Stomach (tissue), 4 donors: Measurements from ENCODE around the gene BIN1.

Experiments used
- EP300 ChIP-seq: sonication (generic); formaldehyde crosslinking; IDR thresholded peaks from one replicate; pipeline ENCODE4 v1.6.1; 2017; ENCODE audit warnings: antibody characterized with exemption
- POLR2A ChIP-seq, 4 donors: fragments of 450-650 bp; IDR thresholded peaks; one replicate each; pipeline ENCODE4 v1.6.1; 2016; ENCODE audit warnings: antibody characterized with exemption in 4 of 4, control low read depth in 2 of 4, mild to moderate bottlenecking in 1 of 4, moderate library complexity in 1 of 4
- POLR2AphosphoS5 ChIP-seq, 3 donors: sonication (generic); formaldehyde crosslinking; IDR thresholded peaks; one replicate each; pipeline ENCODE4 v1.6.1; 2016; ENCODE audit warnings: antibody characterized with exemption in 3 of 3
- TF ChIP-seq, protein P1 (sequence below), 7 experiments: fragments of 450-650 bp in 4 of 7; fragments of 200-600 bp in 3 of 7; sonication (generic) in 3 of 7; IDR thresholded peaks; one replicate each; pipeline ENCODE4 v1.5.1; 2016 to 2019; ENCODE audit warnings: antibody characterized with exemption in 7 of 7, control low read depth in 2 of 7, mild to moderate bottlenecking in 1 of 7

DNA sequence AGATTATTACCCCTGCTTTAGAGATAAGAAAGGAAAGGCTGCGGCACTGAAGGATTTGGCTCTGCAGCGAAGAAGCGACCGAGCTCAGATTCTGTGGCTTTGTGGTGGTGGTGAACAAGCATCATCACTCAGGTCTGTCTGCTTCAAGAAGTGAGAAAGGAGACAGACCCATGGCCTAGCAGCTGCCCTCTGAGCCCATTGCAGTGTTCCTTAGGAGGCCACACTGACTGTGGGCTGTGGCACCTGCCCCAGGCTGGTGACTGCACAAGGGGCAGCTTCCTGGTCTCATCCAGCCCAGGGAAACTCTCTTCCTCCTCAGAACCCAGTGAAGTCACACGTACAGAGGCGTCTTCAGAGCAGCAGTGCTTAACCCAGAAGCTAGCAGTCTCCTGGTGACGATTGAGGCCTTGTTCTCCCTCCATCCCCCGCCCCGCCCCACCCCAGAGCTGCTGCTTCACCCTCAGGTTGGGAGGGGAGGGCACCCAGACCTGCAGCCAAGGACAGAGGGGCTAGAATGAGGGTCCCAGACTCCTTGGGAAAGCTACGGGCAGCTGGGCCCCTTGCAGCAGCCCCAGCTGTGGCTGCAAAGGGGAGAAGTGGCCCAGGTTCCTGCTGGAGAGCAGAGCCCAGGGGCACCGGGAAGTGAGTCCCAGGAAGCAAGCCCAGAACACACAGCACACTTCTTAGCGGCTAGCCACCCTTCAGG lies 22.2 kb downstream of the BIN1 start:
- TF ChIP-seq, protein P1, sequence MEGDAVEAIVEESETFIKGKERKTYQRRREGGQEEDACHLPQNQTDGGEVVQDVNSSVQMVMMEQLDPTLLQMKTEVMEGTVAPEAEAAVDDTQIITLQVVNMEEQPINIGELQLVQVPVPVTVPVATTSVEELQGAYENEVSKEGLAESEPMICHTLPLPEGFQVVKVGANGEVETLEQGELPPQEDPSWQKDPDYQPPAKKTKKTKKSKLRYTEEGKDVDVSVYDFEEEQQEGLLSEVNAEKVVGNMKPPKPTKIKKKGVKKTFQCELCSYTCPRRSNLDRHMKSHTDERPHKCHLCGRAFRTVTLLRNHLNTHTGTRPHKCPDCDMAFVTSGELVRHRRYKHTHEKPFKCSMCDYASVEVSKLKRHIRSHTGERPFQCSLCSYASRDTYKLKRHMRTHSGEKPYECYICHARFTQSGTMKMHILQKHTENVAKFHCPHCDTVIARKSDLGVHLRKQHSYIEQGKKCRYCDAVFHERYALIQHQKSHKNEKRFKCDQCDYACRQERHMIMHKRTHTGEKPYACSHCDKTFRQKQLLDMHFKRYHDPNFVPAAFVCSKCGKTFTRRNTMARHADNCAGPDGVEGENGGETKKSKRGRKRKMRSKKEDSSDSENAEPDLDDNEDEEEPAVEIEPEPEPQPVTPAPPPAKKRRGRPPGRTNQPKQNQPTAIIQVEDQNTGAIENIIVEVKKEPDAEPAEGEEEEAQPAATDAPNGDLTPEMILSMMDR (IDR thresholded peaks at IDR 0.05) = no peak
- TF ChIP-seq POLR2AphosphoS5 (IDR thresholded peaks at IDR 0.05) (no peak), POLR2A (IDR thresholded peaks at IDR 0.05) (no peak), EP300 (no peak)
